GM12878 (cell line): Measurements from ENCODE around the gene CAMK2B. TPM values are rescaled to one million over a fixed set of nuclear protein-coding genes. Genes with fewer than 3 reads are reported as not detected.

Experiments
- ATAC-seq: fragments of 200-7000 bp; cut with Tn5 transposase; 3 replicates; pipeline ENCODE4 v1.9.1; 2020; ENCODE audit warnings: mild to moderate bottlenecking, moderate library complexity
- BruUV-seq: library from RNA; stranded (reverse); fragments of 400-500 nt; replicated peaks from 2 replicates; lab custom pipeline; 2021; lab: Mats Ljungman, UMichigan
- CTCF ChIA-PET: fragments of 300-600 bp; sonication (Branson Sonifier 250); formaldehyde crosslinking; extraction: SDS; loops from one replicate; lab custom pipeline; 2021; ENCODE audit warnings: inconsistent platforms; lab: Yijun Ruan, JAX
- POLR2A ChIA-PET: fragments of 350-600 bp; formaldehyde crosslinking; extraction: SDS; loops from one replicate; lab custom pipeline; 2021; ENCODE audit warnings: inconsistent platforms; lab: Charles Lee
- RAD21 ChIA-PET: fragments of 300-600 bp; sonication (Branson Sonifier 250); formaldehyde crosslinking; loops from one replicate; lab custom pipeline; 2023; ENCODE audit warnings: antibody characterized with exemption; ENCODE audit not compliant: unreplicated experiment; lab: Charles Lee
- SMC1A ChIA-PET: fragments of 300-600 bp; sonication (Branson Sonifier 250); formaldehyde crosslinking; loops from one replicate; lab custom pipeline; 2023; ENCODE audit not compliant: unreplicated experiment, uncharacterized antibody; lab: Charles Lee
- DNase-seq: peaks from one replicate; pipeline ENCODE4 v3.0.0-alpha.2; 2011; ENCODE audit warnings: low read depth, low spot score
- FAIRE-seq: peaks from 3 replicates; lab custom pipeline; 2011; peaks lifted over from hg19 to GRCh38; lab: Jason Lieb, UNC
- H2AFZ ChIP-seq: 2 replicates; pipeline ENCODE4 v1.6.0; 2011; ENCODE audit warnings: low read depth, low read length, control low read depth; ENCODE audit not compliant: control insufficient read depth
- H3K27ac ChIP-seq: 2 replicates; pipeline ENCODE4 v1.5.1; 2011; ENCODE audit warnings: control low read depth; ENCODE audit not compliant: control insufficient read depth, insufficient read depth
- H3K27me3 ChIP-seq, 2 experiments: replicated peaks in 1 of 2; 2 replicates each; pipeline versions ENCODE4 v1.6.0 to v1.6.1; 2011; ENCODE audit warnings: low read length in 1 of 2; ENCODE audit not compliant: control insufficient read depth in 2 of 2, insufficient read depth in 2 of 2
- H3K36me3 ChIP-seq, 2 experiments: 2 replicates each; pipeline ENCODE4 v1.5.1; 2011; ENCODE audit warnings: low read length in 1 of 2; ENCODE audit not compliant: control insufficient read depth in 2 of 2, insufficient read depth in 2 of 2
- H3K4me1 ChIP-seq: 2 replicates; pipeline ENCODE4 v1.6.1; 2011; ENCODE audit warnings: mild to moderate bottlenecking, low read length, moderate library complexity, mixed read lengths; ENCODE audit not compliant: control insufficient read depth, insufficient read depth
- H3K4me2 ChIP-seq: 2 replicates; pipeline ENCODE4 v1.6.0; 2011; ENCODE audit warnings: control low read depth; ENCODE audit not compliant: control insufficient read depth, insufficient read depth
- H3K4me3 ChIP-seq: fragments of 200-600 bp; sonication (generic); 2 replicates; pipeline ENCODE4 v1.5.1; 2016
- H3K79me2 ChIP-seq: 2 replicates; pipeline ENCODE4 v1.6.0; 2011; ENCODE audit warnings: low read length; ENCODE audit not compliant: control insufficient read depth, insufficient read depth
- H3K9ac ChIP-seq: 2 replicates; pipeline ENCODE4 v1.8.0; 2011; ENCODE audit warnings: low read length, control low read depth, mixed read lengths; ENCODE audit not compliant: control insufficient read depth, insufficient read depth
- H3K9me3 ChIP-seq: replicated peaks from 3 replicates; pipeline ENCODE4 v1.5.1; 2011; ENCODE audit warnings: mild to moderate bottlenecking, low read length; ENCODE audit not compliant: control insufficient read depth, insufficient read depth
- H4K20me1 ChIP-seq: 2 replicates; pipeline ENCODE4 v1.6.0; 2011; ENCODE audit not compliant: control insufficient read depth, insufficient read depth
- CEBPB ChIP-seq, 2 experiments: fragments of 150-350 bp in 1 of 2; IDR thresholded peaks; 2 replicates each; pipeline ENCODE4 v1.6.1; 2012 to 2014; ENCODE audit warnings: low read depth in 2 of 2, low read length in 2 of 2, borderline replicate concordance in 1 of 2, inconsistent platforms in 1 of 2
- MLLT1 ChIP-seq: fragments of 450-650 bp; IDR thresholded peaks from 2 replicates; pipeline ENCODE4 v1.6.1; 2016; ENCODE audit warnings: mild to moderate bottlenecking
- POLR2A ChIP-seq: IDR thresholded peaks from 2 replicates; pipeline ENCODE4 v1.6.1; 2011; ENCODE audit warnings: low read depth, mild to moderate bottlenecking, low read length
- SIX5 ChIP-seq: IDR thresholded peaks from 2 replicates; pipeline ENCODE4 v1.6.1; 2011; ENCODE audit warnings: mild to moderate bottlenecking, low read depth, low read length, moderate library complexity; ENCODE audit not compliant: severe bottlenecking
- ZSCAN29 ChIP-seq: fragments of 450-650 bp; IDR thresholded peaks from 2 replicates; pipeline ENCODE4 v1.6.1; 2017; ENCODE audit warnings: mild to moderate bottlenecking, moderate library complexity
- WGBS: methylation state at CpG from one replicate; pipeline ENCODE4 v1.1.6; 2016; ENCODE audit warnings: low lambda C conversion rate; ENCODE audit not compliant: insufficient replicate concordance, insufficient coverage; ENCODE audit errors: missing lambda C conversion rate; 5-methylcytosine and 5-hydroxymethylcytosine counted together
- in situ Hi-C: fragments of 300-500 bp; cut with MboI; formaldehyde crosslinking; loops from 9 replicates; pipeline ENCODE4 v1.14.3; 2018; ENCODE audit warnings: mixed read lengths
- intact Hi-C: fragments of 100-400 bp; cut with micrococcal nuclease; formaldehyde crosslinking; loops from one replicate; pipeline ENCODE4 v1.14.2; 2022; ENCODE audit not compliant: unreplicated experiment
- polyA plus RNA-seq, 11 experiments: library from polyadenylated mRNA; depleted of rRNA in 4 of 11; unstranded in 6 of 11; stranded (reverse) in 5 of 11; fragments of >200 nt; fragmentation: Nextera tagmentation in 4 of 11; fragmentation: Illumina TruSeq in 1 of 11; extraction: Ambion mirVana in 4 of 11; extraction: Trizol in 1 of 11; gene quantifications; 1 replicate in 1 of 11; 2 replicates in 10 of 11; pipeline versions ENCODE4 v1.2.1 to v1.2.3, GENCODE V29; 2011 to 2016; ENCODE audit warnings: inconsistent platforms in 2 of 11, missing spikeins in 2 of 11, low read depth in 1 of 11
- total RNA-seq, 4 experiments: library from RNA; depleted of rRNA in 3 of 4; stranded (reverse); fragments of >200 nt in 3 of 4; fragmentation: Illumina TruSeq in 1 of 4; extraction: Trizol in 1 of 4; gene quantifications; 2 replicates each; pipeline versions ENCODE4 v1.2.1 to v1.2.3, GENCODE V29; 2013 to 2021
- TF ChIP-seq, protein P1 (sequence below): fragments of 450-650 bp; IDR thresholded peaks from 2 replicates; pipeline ENCODE4 v1.6.1; 2014; ENCODE audit warnings: mild to moderate bottlenecking
- TF ChIP-seq, protein P2 (sequence below): IDR thresholded peaks from 2 replicates; pipeline ENCODE4 v1.6.1; 2012; ENCODE audit warnings: low read length, inconsistent platforms

The CAMK2B gene
- total and polyA plus RNA-seq, 10 of the 15 experiments (the other 5 are each of a cell fraction or from before 2014, with no cell fraction given): 0.06 to 0.23 (median 0.11) TPM; not detected in 5

GRCh38 chr7:44173911-44174693, 151.3 kb downstream of the CAMK2B start:
- BruUV-seq: no TSS peak
- CTCF ChIA-PET: interaction anchor here (0.6 kb wide), 1 partner anchor 559 kb away, joined by 3 read pairs; no protein-coding TSS in a partner anchor
- FAIRE-seq: no peak

More at GRCh38 chr7:44173911-44174693, 151.3 kb downstream of the CAMK2B start:
- Histone ChIP-seq H3K4me3 (no peak overlapping the region), H3K36me3 (no peaks in the 10 kb centered on the region), H3K4me2 (no peak overlapping the region), H3K27ac (no peak overlapping the region), H3K4me1 (no peaks in the 10 kb centered on the region), H3K9me3 (no peaks in the 10 kb centered on the region), H3K9ac (no peak overlapping the region)
- no peak for ATAC-seq
- RAD21 ChIA-PET: no interaction called here
- WGBS: 28% methylated on average over 3 of the region's 3 CpGs
- POLR2A ChIA-PET: no interaction called here
- SMC1A ChIA-PET: no interaction called here
- in situ Hi-C loops: no loop called here
- TF ChIP-seq POLR2A (no peak), ZSCAN29 (no peak), MLLT1 (no peak), SIX5 (no peak), CEBPB (IDR thresholded peaks at IDR 0.05; ENCODE audit: borderline replicate concordance in 1 of 2, low read depth in 2 of 2, low read length in 2 of 2) (no peak)
- TF ChIP-seq, protein P1, sequence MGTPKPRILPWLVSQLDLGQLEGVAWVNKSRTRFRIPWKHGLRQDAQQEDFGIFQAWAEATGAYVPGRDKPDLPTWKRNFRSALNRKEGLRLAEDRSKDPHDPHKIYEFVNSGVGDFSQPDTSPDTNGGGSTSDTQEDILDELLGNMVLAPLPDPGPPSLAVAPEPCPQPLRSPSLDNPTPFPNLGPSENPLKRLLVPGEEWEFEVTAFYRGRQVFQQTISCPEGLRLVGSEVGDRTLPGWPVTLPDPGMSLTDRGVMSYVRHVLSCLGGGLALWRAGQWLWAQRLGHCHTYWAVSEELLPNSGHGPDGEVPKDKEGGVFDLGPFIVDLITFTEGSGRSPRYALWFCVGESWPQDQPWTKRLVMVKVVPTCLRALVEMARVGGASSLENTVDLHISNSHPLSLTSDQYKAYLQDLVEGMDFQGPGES: no peak
- TF ChIP-seq, protein P2, sequence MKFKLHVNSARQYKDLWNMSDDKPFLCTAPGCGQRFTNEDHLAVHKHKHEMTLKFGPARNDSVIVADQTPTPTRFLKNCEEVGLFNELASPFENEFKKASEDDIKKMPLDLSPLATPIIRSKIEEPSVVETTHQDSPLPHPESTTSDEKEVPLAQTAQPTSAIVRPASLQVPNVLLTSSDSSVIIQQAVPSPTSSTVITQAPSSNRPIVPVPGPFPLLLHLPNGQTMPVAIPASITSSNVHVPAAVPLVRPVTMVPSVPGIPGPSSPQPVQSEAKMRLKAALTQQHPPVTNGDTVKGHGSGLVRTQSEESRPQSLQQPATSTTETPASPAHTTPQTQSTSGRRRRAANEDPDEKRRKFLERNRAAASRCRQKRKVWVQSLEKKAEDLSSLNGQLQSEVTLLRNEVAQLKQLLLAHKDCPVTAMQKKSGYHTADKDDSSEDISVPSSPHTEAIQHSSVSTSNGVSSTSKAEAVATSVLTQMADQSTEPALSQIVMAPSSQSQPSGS: no peak
- TF ChIP-seq, all 136 proteins: peak for 0
- H2AFZ ChIP-seq: no peak overlapping the region
- H3K27me3 ChIP-seq: peaks cover 0 to 2% of the 10 kb centered on the region in 2 experiments; a peak in 2 of 4 replicates
- intact Hi-C loops: no loop called here
- no peak for DNase-seq
- H3K79me2 ChIP-seq: no peaks in the 10 kb centered on the region
- no peaks in the 10 kb centered on the region for H4K20me1 ChIP-seq
